ENCODE data around the gene SH2D1B. TPM values are rescaled to one million over a fixed set of nuclear protein-coding genes. Genes with fewer than 3 reads are reported as not detected.

Gene SH2D1B
- total and polyA plus RNA-seq, 9 of the 15 experiments (the other 6 are each of a cell fraction or from before 2014, with no cell fraction given) = 5.6 to 19.6 (median 9.7) TPM

- H3K9me3 ChIP-seq (replicated peaks; ENCODE audit: control insufficient read depth, insufficient read depth, low read depth, low read length) = no peaks in the 10 kb centered on the region
- 33% methylated on average over 8 of the region's 8 CpGs for WGBS (ENCODE audit: insufficient coverage, low coverage, missing lambda C conversion rate)
- peaks cover 12% of the 10 kb centered on the region; the same call in 2 of the 3 replicates for H3K79me2 ChIP-seq (ENCODE audit: control insufficient read depth, insufficient read depth, low read length)
- peak overlapping the region; percentile 69 for H3K27ac ChIP-seq (ENCODE audit: extremely low read depth, low read depth, low read length)
- POLR2A ChIA-PET = interaction anchor here (2.1 kb wide), 1 partner anchor 11 kb away, joined by 9 read pairs; no protein-coding TSS in a partner anchor
- BruUV-seq (replicated peaks) = no TSS peak
- H3K4me2 ChIP-seq (ENCODE audit: insufficient read depth, low read length) = peak overlapping the region; percentile 73
- H3K9me1 ChIP-seq (ENCODE audit: control insufficient read depth, insufficient read depth, low read length) = peaks cover 7% of the 10 kb centered on the region
- in situ Hi-C loops (cut with MboI) = no loop called here
- DNase-seq (ENCODE audit: extremely low read depth in 1 of 4, low spot score in 3 of 4) = peak; percentile 76 to 95 (median 88)
- intact Hi-C loops (cut with micrococcal nuclease) = loop anchor here (2.0 kb wide), 1 partner anchor 14 kb away; no protein-coding TSS in a partner anchor
- no peaks in the 10 kb centered on the region for H4K20me1 ChIP-seq (replicated peaks; ENCODE audit: control insufficient read depth, insufficient read depth, low read length)
- H2AFZ ChIP-seq (ENCODE audit: low read depth, low read length) = no peak overlapping the region
- CTCF ChIA-PET (ENCODE audit: low intra/inter-chr PET ratio) = no interaction called here
- FAIRE-seq = peak; percentile 95
- H3K4me3 ChIP-seq = 0 out of 2 replicates have a peak overlapping the region, but pooled peaks have one; percentile 2
- H3K27me3 ChIP-seq (ENCODE audit: control insufficient read depth in 2 of 2, insufficient read depth in 2 of 2, low read length in 2 of 2) = no peaks in the 10 kb centered on the region
- peak; percentile 70 for ATAC-seq
- no peaks in the 10 kb centered on the region; the same call in 2 of the 3 replicates for H3K36me3 ChIP-seq (ENCODE audit: control insufficient read depth, insufficient read depth, low read length)
- H3K9ac ChIP-seq (ENCODE audit: insufficient read depth in 1 of 2, low read depth in 2 of 2, low read length in 2 of 2) = peak overlapping the region; percentile 45 to 71
- H3K4me1 ChIP-seq (replicated peaks in 1 of 2; ENCODE audit: control insufficient read depth in 2 of 2, insufficient read depth in 2 of 2, low read length in 2 of 2) = peaks cover 83 to 95% of the 10 kb centered on the region in 2 experiments
- TF ChIP-seq ZNF395 (CRISPR knock-in tag; IDR thresholded peaks at IDR 0.05) (peak; percentile 86; the same call in 1 of the 2 replicates), BCL6 (CRISPR knock-in tag; IDR thresholded peaks at IDR 0.05) (no peak), RREB1 (CRISPR knock-in tag; IDR thresholded peaks at IDR 0.05) (0 out of 2 replicates have a peak, but pooled peaks have one; percentile 3), TAL1 (IDR thresholded peaks at IDR 0.05) (peak; percentile 96), ARHGAP35 (IDR thresholded peaks at IDR 0.05; ENCODE audit: partially characterized antibody) (no peak), ELF1 (tag; IDR thresholded peaks at IDR 0.05) (0 out of 2 replicates have a peak, but pooled peaks have one; percentile 45), HINFP (tag; conservative IDR thresholded peaks at IDR 0.05; ENCODE audit: low read depth) (no peak)
- TF ChIP-seq, protein P1, sequence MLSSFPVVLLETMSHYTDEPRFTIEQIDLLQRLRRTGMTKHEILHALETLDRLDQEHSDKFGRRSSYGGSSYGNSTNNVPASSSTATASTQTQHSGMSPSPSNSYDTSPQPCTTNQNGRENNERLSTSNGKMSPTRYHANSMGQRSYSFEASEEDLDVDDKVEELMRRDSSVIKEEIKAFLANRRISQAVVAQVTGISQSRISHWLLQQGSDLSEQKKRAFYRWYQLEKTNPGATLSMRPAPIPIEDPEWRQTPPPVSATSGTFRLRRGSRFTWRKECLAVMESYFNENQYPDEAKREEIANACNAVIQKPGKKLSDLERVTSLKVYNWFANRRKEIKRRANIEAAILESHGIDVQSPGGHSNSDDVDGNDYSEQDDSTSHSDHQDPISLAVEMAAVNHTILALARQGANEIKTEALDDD (IDR thresholded peaks at IDR 0.05) = peak; percentile 97
These were observed 25.4 kb downstream of the SH2D1B start for GRCh38 chr1:162386292-162387225.
